ENCODE results near the gene DNAJA3.

DNA sequence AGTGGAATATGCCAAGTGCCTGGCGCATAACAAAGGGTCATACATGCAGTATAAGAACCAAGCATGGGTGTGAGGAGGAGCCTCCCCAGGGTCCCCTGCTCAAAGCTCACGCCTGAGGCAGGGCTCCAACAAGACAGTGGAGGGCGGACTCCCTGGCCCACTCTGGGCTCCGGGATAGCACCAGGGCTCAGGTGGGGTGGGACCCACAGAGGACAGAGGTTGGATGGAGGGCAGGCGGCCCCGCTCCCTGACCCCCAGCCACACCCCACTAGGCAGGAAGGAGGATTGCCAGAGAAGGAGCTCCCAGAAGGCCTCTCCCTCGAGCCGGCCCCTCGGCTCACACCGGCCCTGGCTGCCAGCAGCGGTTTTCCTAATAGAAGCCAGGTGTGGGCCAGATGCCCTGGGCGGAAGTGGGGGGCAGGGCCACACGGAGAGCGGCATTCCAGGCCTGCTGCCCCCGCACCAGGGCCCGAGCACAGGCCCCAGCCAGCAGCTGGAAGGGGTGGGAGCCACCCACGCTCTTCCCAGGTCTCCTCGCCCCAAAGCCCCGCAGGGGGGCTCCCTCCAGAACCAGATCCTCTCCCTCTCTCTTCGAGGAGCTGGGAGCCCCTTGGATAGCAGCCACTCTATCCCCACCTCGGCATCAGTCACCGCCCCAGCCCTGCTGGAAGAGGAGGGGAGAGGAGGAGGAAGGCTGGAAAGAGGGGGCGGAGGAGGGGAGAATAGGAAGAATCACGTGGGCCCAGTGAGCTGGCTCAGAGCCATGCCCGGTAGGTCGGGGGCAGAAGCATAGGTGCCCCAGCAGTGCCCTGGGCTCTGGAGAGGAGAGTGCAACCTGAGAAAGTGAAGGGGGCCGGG is 33.1 kb upstream of the DNAJA3 start:
- no peak for TF ChIP-seq EZH2 (IDR thresholded peaks at IDR 0.05; ENCODE audit: insufficient read depth, poor library complexity, severe bottlenecking)
- no peak for TF ChIP-seq EZH2phosphoT487 (IDR thresholded peaks at IDR 0.05; ENCODE audit: insufficient read depth, low read depth)
